Cardiac muscle cell (in vitro differentiated cells and primary cell): ENCODE data around the gene DTX3. TPM values are rescaled to one million over a fixed set of nuclear protein-coding genes. Genes with fewer than 3 reads are reported as not detected.

Source experiments
- DNase-seq, 2 donors: peaks; one replicate each; pipeline versions ENCODE4 v3.0.0 to v3.0.0-alpha.2; 2010 to 2017; ENCODE audit warnings: low read depth in 1 of 2, low spot score in 1 of 2
- H3K27ac ChIP-seq: fragments of 200-600 bp; sonication (generic); 2 replicates; pipeline ENCODE4 v1.5.1; 2016
- H3K27me3 ChIP-seq: fragments of 200-600 bp; sonication (generic); 2 replicates; pipeline ENCODE4 v1.6.0; 2016; ENCODE audit warnings: control low read depth
- H3K36me3 ChIP-seq: fragments of 200-600 bp; sonication (generic); 2 replicates; pipeline ENCODE4 v1.5.1; 2016; ENCODE audit warnings: control low read depth
- H3K4me1 ChIP-seq: fragments of 200-600 bp; sonication (generic); 2 replicates; pipeline ENCODE4 v1.8.1; 2017; ENCODE audit warnings: low read depth, mild to moderate bottlenecking, mixed run types
- H3K4me3 ChIP-seq: fragments of 200-600 bp; sonication (generic); 2 replicates; pipeline ENCODE4 v1.5.1; 2016; ENCODE audit warnings: mild to moderate bottlenecking
- H3K9me3 ChIP-seq: fragments of 200-600 bp; sonication (generic); 2 replicates; pipeline ENCODE4 v1.5.1; 2017; ENCODE audit warnings: low read depth, mild to moderate bottlenecking, control low read depth
- polyA plus RNA-seq: library from polyadenylated mRNA; unstranded; fragments of >200 nt; fragmentation: Nextera tagmentation; extraction: Ambion mirVana; gene quantifications from 2 replicates; pipeline ENCODE4 v1.2.1, GENCODE V29; 2016
- total RNA-seq: library from RNA; depleted of rRNA; stranded (reverse); fragments of >200 nt; gene quantifications from 2 replicates; pipeline ENCODE4 v1.2.3, GENCODE V29; 2016
- TF ChIP-seq, protein P1 (sequence below): IDR thresholded peaks from 2 replicates; pipeline ENCODE4 v1.5.1; 2012; ENCODE audit warnings: low read depth, mild to moderate bottlenecking, low read length

The DTX3 gene
- total and polyA plus RNA-seq, 2 experiments from 2014 or later = 44.5 to 59.0 TPM

DNA sequence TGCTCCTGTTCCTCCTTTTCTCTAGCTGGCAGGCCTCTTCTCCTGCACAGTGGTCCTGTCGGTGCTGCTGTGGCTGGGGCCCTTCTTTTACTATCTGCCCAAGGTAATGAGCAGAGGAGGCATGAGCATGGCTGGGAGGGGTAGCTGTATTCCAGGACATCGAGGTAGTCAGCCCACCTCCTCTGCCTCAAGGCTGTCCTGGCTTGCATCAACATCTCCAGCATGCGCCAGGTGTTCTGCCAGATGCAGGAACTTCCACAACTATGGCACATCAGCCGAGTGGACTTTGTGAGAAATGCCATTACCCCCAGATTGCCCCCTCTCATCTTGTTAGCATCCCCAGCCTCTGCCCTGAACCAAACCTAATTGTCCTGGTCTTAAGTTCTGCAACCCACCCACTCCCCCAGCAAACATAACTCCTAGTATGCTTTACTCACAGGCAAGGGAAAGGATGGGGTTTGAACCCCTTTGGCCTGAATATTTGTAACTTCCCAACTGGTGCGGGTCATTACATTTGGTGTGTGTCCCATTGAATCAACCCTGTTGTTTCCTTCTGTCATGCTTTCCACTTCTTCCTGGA, 19.3 kb downstream of the DTX3 start:
- Histone ChIP-seq H3K4me1 (peaks cover 5% of the 10 kb centered on the region), H3K27ac (no peak overlapping the region), H3K27me3 (peaks cover 100% of the 10 kb centered on the region), H3K4me3 (no peak overlapping the region), H3K36me3 (no peaks in the 10 kb centered on the region), H3K9me3 (no peaks in the 10 kb centered on the region)
- no peak for DNase-seq
- TF ChIP-seq, protein P1, sequence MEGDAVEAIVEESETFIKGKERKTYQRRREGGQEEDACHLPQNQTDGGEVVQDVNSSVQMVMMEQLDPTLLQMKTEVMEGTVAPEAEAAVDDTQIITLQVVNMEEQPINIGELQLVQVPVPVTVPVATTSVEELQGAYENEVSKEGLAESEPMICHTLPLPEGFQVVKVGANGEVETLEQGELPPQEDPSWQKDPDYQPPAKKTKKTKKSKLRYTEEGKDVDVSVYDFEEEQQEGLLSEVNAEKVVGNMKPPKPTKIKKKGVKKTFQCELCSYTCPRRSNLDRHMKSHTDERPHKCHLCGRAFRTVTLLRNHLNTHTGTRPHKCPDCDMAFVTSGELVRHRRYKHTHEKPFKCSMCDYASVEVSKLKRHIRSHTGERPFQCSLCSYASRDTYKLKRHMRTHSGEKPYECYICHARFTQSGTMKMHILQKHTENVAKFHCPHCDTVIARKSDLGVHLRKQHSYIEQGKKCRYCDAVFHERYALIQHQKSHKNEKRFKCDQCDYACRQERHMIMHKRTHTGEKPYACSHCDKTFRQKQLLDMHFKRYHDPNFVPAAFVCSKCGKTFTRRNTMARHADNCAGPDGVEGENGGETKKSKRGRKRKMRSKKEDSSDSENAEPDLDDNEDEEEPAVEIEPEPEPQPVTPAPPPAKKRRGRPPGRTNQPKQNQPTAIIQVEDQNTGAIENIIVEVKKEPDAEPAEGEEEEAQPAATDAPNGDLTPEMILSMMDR = no peak

DNA sequence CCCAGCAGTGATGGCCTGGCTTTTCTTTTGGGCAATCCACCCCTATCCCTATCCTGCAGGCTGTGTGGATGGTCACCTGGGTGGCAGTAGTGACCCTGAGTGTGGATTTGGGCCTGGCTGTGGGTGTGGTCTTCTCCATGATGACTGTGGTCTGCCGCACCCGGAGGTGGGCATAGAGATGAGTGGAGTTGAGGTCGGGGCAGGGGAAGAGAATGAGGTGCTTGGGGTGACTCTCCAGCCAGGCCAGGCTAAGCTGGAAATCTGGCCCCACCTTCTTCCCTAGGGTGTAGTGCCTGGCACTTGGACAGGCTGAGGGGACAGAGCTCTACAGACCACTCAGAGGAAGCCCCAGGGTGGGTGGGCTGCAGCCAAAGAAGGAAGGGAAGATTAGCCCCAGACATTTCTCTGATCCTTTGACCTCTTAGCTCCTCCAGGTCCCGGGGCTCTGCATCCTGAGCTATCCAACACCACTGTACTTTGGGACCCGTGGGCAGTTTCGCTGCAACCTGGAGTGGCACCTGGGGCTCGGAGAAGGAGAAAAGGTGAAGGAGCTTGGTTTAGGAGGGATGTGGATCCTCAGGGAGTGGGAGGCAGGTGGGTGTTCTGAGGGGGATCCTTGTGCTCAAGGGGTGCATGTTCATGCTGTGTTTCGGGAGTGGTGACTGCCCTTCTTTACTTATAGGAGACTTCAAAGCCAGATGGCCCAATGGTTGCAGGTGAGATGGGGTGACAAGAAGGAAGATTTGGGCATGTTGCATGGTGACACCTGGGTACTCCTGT, 20.0 kb downstream of the DTX3 start:
- Histone ChIP-seq H3K36me3 (no peaks in the 10 kb centered on the region), H3K4me3 (no peak overlapping the region), H3K27ac (no peak overlapping the region), H3K9me3 (no peaks in the 10 kb centered on the region), H3K27me3 (peaks cover 100% of the 10 kb centered on the region), H3K4me1 (peaks cover 5% of the 10 kb centered on the region)
- TF ChIP-seq, protein P1 = no peak
- no peak for DNase-seq

GRCh38 chr12:57625261-57626032, 20.8 kb downstream of the DTX3 start:
- no peak for DNase-seq
- Histone ChIP-seq H3K9me3 (no peaks in the 10 kb centered on the region), H3K36me3 (no peaks in the 10 kb centered on the region), H3K27me3 (peaks cover 100% of the 10 kb centered on the region), H3K4me1 (peaks cover 5% of the 10 kb centered on the region), H3K27ac (no peak overlapping the region), H3K4me3 (no peak overlapping the region)
- TF ChIP-seq, protein P1 = no peak

- Histone ChIP-seq H3K9me3 (no peaks in the 10 kb centered on the region), H3K4me1 (peaks cover 3% of the 10 kb centered on the region), H3K36me3 (no peaks in the 10 kb centered on the region), H3K4me3 (no peak overlapping the region), H3K27me3 (peaks cover 100% of the 10 kb centered on the region), H3K27ac (no peak overlapping the region)
- TF ChIP-seq, protein P1 = no peak
- DNase-seq = no peak
Observed at GRCh38 chr12:57626111-57626920, 21.7 kb downstream of the DTX3 start.

- Histone ChIP-seq H3K27ac (no peak overlapping the region), H3K4me1 (no peaks in the 10 kb centered on the region), H3K9me3 (no peaks in the 10 kb centered on the region), H3K27me3 (peaks cover 100% of the 10 kb centered on the region), H3K36me3 (no peaks in the 10 kb centered on the region), H3K4me3 (no peak overlapping the region)
- DNase-seq = no peak
- TF ChIP-seq, protein P1 = no peak
Observed at GRCh38 chr12:57626921-57627445, 22.4 kb downstream of the DTX3 start.
